Keratinocyte (primary cell): ENCODE measurements around the gene P4HTM. TPM values are rescaled to one million over a fixed set of nuclear protein-coding genes. Genes with fewer than 3 reads are reported as not detected.
A peak's percentile ranks its signal among the peaks of the same experiment; 100 is the strongest.

Experiments
- DNase-seq: peaks from one replicate; pipeline ENCODE4 v3.0.0-alpha.2; 2011; ENCODE audit warnings: low read depth, missing footprints, low spot score
- FAIRE-seq: peaks from 2 replicates; lab custom pipeline; 2011; peaks lifted over from hg19 to GRCh38; lab: Jason Lieb, UNC
- H2AFZ ChIP-seq: 2 replicates; pipeline ENCODE4 v1.6.0; 2012; ENCODE audit warnings: low read length, control low read depth, inconsistent platforms; ENCODE audit not compliant: control insufficient read depth
- H3K27ac ChIP-seq: 2 replicates; pipeline ENCODE4 v1.5.1; 2011; ENCODE audit warnings: low read length; ENCODE audit not compliant: control insufficient read depth, insufficient read depth
- H3K27me3 ChIP-seq: 3 replicates; pipeline ENCODE4 v1.6.0; 2011; ENCODE audit warnings: low read length; ENCODE audit not compliant: control insufficient read depth, insufficient read depth; ENCODE audit errors: extremely low read depth
- H3K36me3 ChIP-seq, 2 experiments: 2 replicates in 1 of 2; 3 replicates in 1 of 2; pipeline ENCODE4 v1.5.1; 2011; ENCODE audit warnings: low read length in 2 of 2, mild to moderate bottlenecking in 1 of 2; ENCODE audit not compliant: control insufficient read depth in 2 of 2, insufficient read depth in 2 of 2; ENCODE audit errors: extremely low read depth in 1 of 2
- H3K4me1 ChIP-seq: 3 replicates; pipeline ENCODE4 v1.5.1; 2011; ENCODE audit warnings: low read length; ENCODE audit not compliant: control insufficient read depth, insufficient read depth; ENCODE audit errors: extremely low read depth
- H3K4me2 ChIP-seq: 3 replicates; pipeline ENCODE4 v1.6.0; 2011; ENCODE audit warnings: low read depth, low read length; ENCODE audit not compliant: control insufficient read depth, insufficient read depth; ENCODE audit errors: extremely low read depth
- H3K4me3 ChIP-seq, 3 experiments: fragments of 200-600 bp in 1 of 3; sonication (generic) in 1 of 3; 2 replicates in 2 of 3; 3 replicates in 1 of 3; pipeline ENCODE4 v1.5.1; 2011 to 2016; ENCODE audit warnings: low read length in 3 of 3, mild to moderate bottlenecking in 3 of 3, control low read depth in 2 of 3, inconsistent platforms in 1 of 3, low read depth in 1 of 3, mixed read lengths in 1 of 3, mixed run types in 1 of 3, moderate library complexity in 1 of 3; ENCODE audit not compliant: control insufficient read depth in 2 of 3, insufficient read depth in 2 of 3; ENCODE audit errors: extremely low read depth in 1 of 3
- H3K79me2 ChIP-seq: 2 replicates; pipeline ENCODE4 v1.6.0; 2012; ENCODE audit warnings: low read length; ENCODE audit not compliant: control insufficient read depth, insufficient read depth
- H3K9ac ChIP-seq: 3 replicates; pipeline ENCODE4 v1.6.0; 2011; ENCODE audit warnings: low read length; ENCODE audit not compliant: control insufficient read depth, insufficient read depth; ENCODE audit errors: extremely low read depth
- H3K9me1 ChIP-seq: 3 replicates; pipeline ENCODE4 v1.6.0; 2011; ENCODE audit warnings: low read length; ENCODE audit not compliant: control insufficient read depth, insufficient read depth; ENCODE audit errors: extremely low read depth
- H3K9me3 ChIP-seq: 2 replicates; pipeline ENCODE4 v1.5.1; 2012; ENCODE audit warnings: low read depth, low read length; ENCODE audit not compliant: control insufficient read depth
- H4K20me1 ChIP-seq: 3 replicates; pipeline ENCODE4 v1.6.0; 2011; ENCODE audit warnings: low read length; ENCODE audit not compliant: control insufficient read depth, insufficient read depth; ENCODE audit errors: extremely low read depth
- EZH2 ChIP-seq: IDR thresholded peaks from one replicate; pipeline ENCODE4 v1.6.1; 2012; ENCODE audit warnings: inconsistent platforms, mild to moderate bottlenecking, low read length, moderate library complexity
- dilution Hi-C: fragments of 300-500 bp; cut with MboI; formaldehyde crosslinking; loops from one replicate; pipeline ENCODE4 v1.7.0; 2020; ENCODE audit warnings: low sequenced_read_pairs; ENCODE audit not compliant: extremely low pct_ligation_motif_present
- polyA plus RNA-seq, 5 experiments: library from polyadenylated mRNA; depleted of rRNA in 3 of 5; stranded (reverse) in 3 of 5; stranded (forward) in 1 of 5; unstranded in 1 of 5; fragments of >200 nt; gene quantifications; 1 replicate in 1 of 5; 2 replicates in 3 of 5; 3 replicates in 1 of 5; pipeline versions ENCODE4 v1.2.1 to v1.2.3, GENCODE V29; 2011 to 2012; ENCODE audit warnings: missing spikeins in 2 of 5, low read depth in 1 of 5, low replicate concordance in 1 of 5
- TF ChIP-seq, protein P1 (sequence below), 3 experiments: IDR thresholded peaks in 1 of 3; conservative IDR thresholded peaks in 1 of 3; optimal IDR thresholded peaks in 1 of 3; 2 replicates in 2 of 3; 3 replicates in 1 of 3; pipeline versions ENCODE3 to v1.5.1; 2011; ENCODE audit warnings: low read length in 3 of 3, mild to moderate bottlenecking in 3 of 3, moderate library complexity in 2 of 3, control low read depth in 1 of 3, inconsistent platforms in 1 of 3; ENCODE audit not compliant: insufficient read depth in 2 of 3; ENCODE audit errors: extremely low read depth in 1 of 3

The P4HTM gene
- polyA plus RNA-seq, 1 donor (not counting 4 experiments of a cell fraction or from before 2014, with no cell fraction given), result 0.93 TPM

DNA sequence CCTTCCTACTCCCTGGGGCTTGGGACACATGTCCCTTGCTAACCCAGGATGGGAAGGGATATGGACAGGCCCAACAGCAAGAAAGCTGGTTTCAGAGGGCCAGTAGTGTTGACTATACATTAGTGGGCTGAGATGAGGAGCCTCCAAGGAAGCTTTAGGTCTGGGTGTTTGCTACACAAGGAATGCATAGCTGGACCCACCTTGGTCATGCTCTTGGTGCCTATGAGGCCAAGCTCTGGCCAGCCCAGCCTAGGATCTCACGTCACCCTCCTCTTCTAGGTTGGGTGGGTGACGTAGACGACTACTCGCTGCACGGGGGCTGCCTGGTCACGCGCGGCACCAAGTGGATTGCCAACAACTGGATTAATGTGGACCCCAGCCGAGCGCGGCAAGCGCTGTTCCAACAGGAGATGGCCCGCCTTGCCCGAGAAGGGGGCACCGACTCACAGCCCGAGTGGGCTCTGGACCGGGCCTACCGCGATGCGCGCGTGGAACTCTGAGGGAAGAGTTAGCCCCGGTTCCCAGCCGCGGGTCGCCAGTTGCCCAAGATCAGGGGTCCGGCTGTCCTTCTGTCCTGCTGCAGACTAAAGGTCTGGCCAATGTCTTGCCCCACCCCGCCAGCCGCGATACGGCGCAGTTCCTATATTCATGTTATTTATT, 16.5 kb downstream of the P4HTM start:
- Histone ChIP-seq H3K27me3 (no peaks in the 10 kb centered on the region), H3K9ac (peak overlapping the region; percentile 98), H3K4me2 (peak overlapping the region; percentile 97), H3K79me2 (peaks cover 26% of the 10 kb centered on the region), H3K4me3 (peak overlapping the region; percentile 63 to 94 (median 91)), H3K4me1 (peaks cover 14% of the 10 kb centered on the region), H4K20me1 (no peaks in the 10 kb centered on the region), H3K9me1 (peaks cover 7% of the 10 kb centered on the region), H3K27ac (peak overlapping the region; percentile 93), H3K9me3 (no peaks in the 10 kb centered on the region), H3K36me3 (peaks cover 0 to 3% of the 10 kb centered on the region in 2 experiments), H2AFZ (peak overlapping the region; percentile 94)
- peak; percentile 34 for FAIRE-seq
- TF ChIP-seq, protein P1, sequence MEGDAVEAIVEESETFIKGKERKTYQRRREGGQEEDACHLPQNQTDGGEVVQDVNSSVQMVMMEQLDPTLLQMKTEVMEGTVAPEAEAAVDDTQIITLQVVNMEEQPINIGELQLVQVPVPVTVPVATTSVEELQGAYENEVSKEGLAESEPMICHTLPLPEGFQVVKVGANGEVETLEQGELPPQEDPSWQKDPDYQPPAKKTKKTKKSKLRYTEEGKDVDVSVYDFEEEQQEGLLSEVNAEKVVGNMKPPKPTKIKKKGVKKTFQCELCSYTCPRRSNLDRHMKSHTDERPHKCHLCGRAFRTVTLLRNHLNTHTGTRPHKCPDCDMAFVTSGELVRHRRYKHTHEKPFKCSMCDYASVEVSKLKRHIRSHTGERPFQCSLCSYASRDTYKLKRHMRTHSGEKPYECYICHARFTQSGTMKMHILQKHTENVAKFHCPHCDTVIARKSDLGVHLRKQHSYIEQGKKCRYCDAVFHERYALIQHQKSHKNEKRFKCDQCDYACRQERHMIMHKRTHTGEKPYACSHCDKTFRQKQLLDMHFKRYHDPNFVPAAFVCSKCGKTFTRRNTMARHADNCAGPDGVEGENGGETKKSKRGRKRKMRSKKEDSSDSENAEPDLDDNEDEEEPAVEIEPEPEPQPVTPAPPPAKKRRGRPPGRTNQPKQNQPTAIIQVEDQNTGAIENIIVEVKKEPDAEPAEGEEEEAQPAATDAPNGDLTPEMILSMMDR (optimal IDR thresholded peaks at IDR 0.05 in 1 of 3, IDR thresholded peaks at IDR 0.05 in 1 of 3, conservative IDR thresholded peaks at IDR 0.05 in 1 of 3; ENCODE audit: extremely low read depth in 1 of 3, insufficient read depth in 2 of 3, low read length in 3 of 3), result no peak
- TF ChIP-seq EZH2, result no peak
- DNase-seq, result no peak
- dilution Hi-C loops, result no loop called here

DNA sequence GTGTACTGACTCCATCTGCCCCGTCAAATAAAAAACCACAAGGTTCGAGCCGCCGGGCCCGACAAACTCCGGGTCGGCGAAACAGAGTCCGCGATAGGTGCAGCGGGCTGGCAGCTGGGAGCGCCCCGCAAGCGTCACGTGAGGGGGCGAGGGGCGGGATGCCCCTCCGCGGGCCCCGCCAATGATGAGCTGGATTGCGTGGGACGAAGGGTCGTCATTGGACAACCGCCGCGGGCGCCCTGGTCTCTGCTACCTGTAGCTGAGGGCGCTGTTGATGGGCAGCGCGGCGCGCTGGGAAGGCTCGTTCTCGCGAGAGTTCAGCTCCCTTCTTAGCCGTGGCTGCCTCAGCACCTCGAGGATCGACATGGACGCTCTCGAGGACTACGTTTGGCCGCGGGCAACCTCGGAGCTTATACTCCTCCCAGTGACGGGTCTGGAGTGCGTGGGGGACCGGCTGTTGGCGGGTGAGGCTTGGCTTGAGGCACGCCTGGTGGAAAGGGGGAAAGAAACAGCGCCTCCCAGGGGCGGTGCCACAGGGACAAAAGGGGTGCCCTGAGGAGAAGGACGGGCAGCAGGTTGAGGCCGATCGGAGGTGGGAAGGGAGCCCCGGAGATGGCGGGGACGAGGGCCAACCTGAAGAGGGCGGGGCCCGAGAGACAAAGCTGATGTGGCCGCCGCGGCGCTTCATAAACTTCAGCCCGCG, 17.2 kb downstream of the P4HTM start, which contains the start of gene WDR6:
Gene WDR6, plus strand, starts transcription at position 324 of the 703 bp plus-strand sequence. Its CDS starts 41 bp downstream, at position 365.
- TF ChIP-seq, protein P1 (optimal IDR thresholded peaks at IDR 0.05 in 1 of 3, IDR thresholded peaks at IDR 0.05 in 1 of 3, conservative IDR thresholded peaks at IDR 0.05 in 1 of 3; ENCODE audit: extremely low read depth in 1 of 3, insufficient read depth in 2 of 3, low read length in 3 of 3), result peak in 2 of 3 experiments; percentile 37 to 50
- no peak for TF ChIP-seq EZH2
- Histone ChIP-seq H2AFZ (peak within 1 kb of the TSS; percentile 94), H3K27ac (peak within 1 kb of the TSS; percentile 93), H3K4me3 (peak within 1 kb of the TSS; percentile 63 to 94 (median 91)), H3K27me3 (no peaks in the 10 kb centered on the region), H3K9me3 (no peaks in the 10 kb centered on the region), H3K36me3 (peaks cover 0 to 9% of the 10 kb centered on the region in 2 experiments), H3K9me1 (peaks cover 7% of the 10 kb centered on the region), H3K4me1 (peaks cover 14% of the 10 kb centered on the region), H3K9ac (peak within 1 kb of the TSS; percentile 98), H4K20me1 (peaks cover 3% of the 10 kb centered on the region), H3K79me2 (peaks cover 33% of the 10 kb centered on the region), H3K4me2 (peak within 1 kb of the TSS; percentile 97)
- FAIRE-seq (peak; percentile 48), DNase-seq (peak; percentile 83)
- dilution Hi-C loops, result no loop called here
